HG03108 (cell line): ENCODE measurements around the gene ACAN.

Experiments used
- ATAC-seq: cut with Tn5 transposase; IDR thresholded peaks from one replicate; pipeline ENCODE4 v1.9.1; 2021; ENCODE audit warnings: moderate library complexity; ENCODE audit not compliant: unreplicated experiment

The ACAN gene

GRCh38 chr15:88800738-88801137 lies 2.5 kb upstream of the ACAN start:
- no peak for ATAC-seq

DNA sequence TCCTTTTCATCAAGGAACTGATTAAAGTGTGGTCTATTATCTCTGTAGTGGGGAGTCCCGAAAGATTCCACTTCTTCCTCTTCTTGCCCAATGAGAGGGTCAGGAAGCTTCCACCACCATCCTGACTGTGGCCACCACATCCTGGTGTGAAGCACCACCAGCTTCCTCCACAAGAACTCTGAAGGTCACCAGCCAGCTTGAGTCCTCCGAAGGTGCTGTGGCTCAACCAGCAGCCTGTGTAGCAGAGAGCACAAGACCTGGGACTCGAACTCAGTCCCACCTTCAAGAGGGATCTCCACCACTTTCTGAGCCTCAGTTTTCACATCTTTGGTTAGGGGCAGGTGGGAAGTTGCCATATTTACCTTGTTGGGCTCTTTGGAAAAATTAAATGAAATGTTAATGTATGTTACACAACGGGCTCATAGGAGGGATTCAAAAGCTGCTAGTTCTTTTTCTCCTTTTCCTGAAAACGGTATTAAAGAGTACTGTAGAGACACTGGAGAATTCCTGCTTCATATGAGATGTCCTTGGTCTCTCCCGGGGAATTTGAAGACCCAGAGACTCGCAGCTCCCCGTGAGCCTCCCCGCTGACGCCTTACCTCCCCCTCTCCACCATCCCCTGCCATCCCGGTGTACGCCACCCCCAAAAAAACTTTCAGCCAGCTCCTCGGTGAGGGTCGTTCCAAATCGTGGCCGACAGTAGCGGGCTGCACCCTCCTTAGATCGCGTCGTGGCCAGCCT lies 816 bp upstream of the ACAN start:
- no peak for ATAC-seq

GRCh38 chr15:88802991-88803240 lies 320 bp upstream of the ACAN start:
- no peak for ATAC-seq

GRCh38 chr15:88803920-88804247 lies 648 bp downstream of the ACAN start:
- no peak for ATAC-seq

- no peak for ATAC-seq
Observed at GRCh38 chr15:88804257-88804656, 1.0 kb downstream of the ACAN start.

DNA sequence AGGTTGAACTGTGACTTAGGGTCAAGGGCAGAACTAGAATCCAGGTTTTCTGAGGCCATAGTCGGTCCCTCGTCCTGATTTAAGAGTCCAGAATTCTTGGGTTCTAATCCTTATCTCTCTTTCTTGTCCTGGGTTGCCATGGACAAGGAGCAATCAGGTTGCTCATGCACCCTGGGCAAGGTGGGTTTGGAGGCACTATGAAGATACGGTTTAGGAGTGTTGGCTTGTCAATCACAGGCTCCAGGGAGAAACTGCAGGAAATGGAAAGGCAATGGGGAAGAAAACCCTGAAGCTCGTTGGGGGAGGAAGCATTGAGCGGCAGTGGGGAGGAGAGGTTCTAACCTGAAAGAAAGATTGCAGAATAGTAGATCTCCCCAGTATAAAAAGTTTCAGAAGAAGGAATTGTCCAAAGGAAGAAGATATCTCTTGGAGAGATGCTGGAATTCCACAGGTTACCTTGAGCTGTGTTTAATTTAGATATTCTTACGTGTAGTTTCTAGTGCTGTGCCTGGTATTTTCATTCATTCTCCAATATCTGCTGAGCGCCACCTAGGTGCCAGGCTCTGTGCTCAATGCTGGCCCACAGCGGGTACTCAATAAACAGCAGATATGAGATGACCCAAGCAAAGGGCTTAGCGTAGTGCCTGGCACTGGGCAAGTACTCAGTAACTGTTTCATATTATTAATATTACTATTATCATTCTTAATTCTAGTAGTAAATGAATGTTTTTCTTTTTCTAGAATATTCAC lies 2.0 kb downstream of the ACAN start:
- ATAC-seq: no peak

DNA sequence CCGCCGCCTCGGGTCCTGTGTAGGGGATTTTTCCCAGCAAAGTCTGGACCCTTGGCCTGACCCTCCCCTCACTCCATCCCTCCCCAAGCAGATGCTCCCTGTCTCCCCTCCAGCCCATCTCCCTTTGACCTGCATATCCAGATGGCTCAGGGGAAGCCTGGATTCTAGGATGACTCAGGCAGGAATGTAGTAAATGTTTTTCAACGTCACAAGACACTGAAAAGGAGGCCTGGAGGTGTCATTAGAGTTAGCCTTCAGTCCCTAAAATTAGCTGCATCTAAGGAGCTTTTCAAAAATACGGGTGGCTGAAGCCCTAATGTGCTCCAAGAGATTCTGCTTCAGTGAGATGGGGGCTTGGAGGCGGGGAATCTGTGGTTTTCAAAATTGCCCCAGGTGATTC lies 7.2 kb downstream of the ACAN start:
- no peak for ATAC-seq

DNA sequence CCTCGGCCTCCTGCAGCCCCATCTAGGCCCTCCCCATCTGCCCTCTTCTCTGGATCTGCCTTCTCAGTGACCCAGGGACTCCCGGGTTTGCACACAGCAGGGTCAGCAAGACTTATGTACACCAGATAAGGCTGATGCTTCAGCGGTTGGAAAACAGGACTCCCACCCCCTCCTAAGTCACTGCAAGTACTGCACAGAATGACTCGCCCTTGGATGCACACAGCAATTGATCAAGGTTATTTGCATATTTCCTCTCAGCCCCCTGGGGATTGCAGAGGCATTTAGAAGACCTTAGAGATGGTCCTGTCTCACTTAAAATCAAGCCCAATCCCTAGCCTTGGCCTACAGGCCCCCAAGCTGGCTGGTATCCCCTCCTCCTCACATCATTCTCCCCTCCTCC lies 8.9 kb downstream of the ACAN start:
- ATAC-seq: no peak

- ATAC-seq: no peak
Observed at GRCh38 chr15:88813960-88814359, 10.7 kb downstream of the ACAN start.

- no peak for ATAC-seq
Observed at GRCh38 chr15:88814393-88814792, 11.2 kb downstream of the ACAN start.

GRCh38 chr15:88818920-88819319 lies 15.7 kb downstream of the ACAN start:
- no peak for ATAC-seq

GRCh38 chr15:88821993-88822392 lies 18.8 kb downstream of the ACAN start:
- ATAC-seq: no peak

DNA sequence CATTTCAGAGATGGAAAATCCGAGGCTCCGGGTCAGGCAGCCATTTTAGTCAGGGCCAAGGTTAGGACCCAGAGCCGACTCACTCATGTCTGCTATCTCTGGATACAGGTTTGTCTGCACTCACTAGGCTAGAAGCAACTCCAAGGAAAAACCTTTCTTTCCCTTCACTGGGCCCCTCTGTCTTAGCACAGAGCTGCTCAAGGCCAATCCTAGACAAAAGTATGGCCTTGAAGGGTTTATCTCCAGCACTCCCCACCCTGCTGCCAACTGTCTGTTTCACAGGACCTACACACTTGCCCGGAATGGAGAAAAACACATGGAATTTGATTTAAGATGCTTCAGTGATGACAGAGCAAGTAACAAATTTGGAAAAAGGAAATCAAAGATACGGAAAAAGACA lies 25.6 kb downstream of the ACAN start:
- no peak for ATAC-seq

DNA sequence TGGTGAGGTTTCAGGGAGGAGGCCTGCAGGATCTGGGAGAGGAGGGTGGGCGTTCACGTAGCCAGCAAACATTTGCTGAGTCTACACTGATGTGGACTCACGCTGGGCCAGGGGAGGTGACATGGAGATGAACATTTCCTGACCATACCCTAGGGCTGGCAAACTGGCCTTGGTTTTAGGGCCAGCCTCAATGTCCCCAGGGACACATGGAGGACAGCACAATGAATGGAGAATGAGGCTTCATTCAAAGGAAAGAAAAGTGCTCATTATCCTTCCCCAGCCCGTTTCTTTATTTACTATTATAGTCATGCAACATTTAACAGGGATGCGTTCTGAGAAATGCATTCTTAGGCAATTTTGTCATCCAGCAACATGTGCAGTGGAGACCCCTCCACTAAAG lies 26.8 kb downstream of the ACAN start:
- no peak for ATAC-seq

- ATAC-seq: no peak
Observed at GRCh38 chr15:88832820-88833730, 29.8 kb downstream of the ACAN start.

- no peak for ATAC-seq
Observed at GRCh38 chr15:88833731-88834100, 30.5 kb downstream of the ACAN start.

- ATAC-seq: no peak
Observed at GRCh38 chr15:88834211-88834812, 31.1 kb downstream of the ACAN start.

DNA sequence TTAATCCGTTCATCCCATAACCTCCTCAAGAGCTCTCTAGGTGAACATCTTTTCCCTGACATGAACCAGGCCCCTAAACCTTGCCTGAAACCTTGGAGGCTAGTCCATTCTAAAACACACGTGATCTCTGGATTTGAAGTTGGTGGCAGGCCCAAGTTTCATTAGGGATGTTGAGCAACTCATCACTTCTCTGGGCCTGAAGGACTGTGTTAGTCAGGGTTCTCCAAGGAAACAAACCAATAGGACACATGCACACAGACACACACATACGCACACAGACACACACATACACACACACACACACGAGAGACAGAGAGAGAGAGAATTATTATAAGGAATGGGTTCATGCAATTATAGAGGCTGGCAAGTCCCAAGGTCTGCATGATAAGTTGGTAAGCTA lies 31.9 kb downstream of the ACAN start:
- ATAC-seq: no peak

GRCh38 chr15:88835646-88836045 lies 32.4 kb downstream of the ACAN start:
- ATAC-seq: no peak

- ATAC-seq: no peak
Observed at GRCh38 chr15:88838667-88839066, 35.4 kb downstream of the ACAN start.

GRCh38 chr15:88839146-88839545 lies 35.9 kb downstream of the ACAN start:
- ATAC-seq: no peak

DNA sequence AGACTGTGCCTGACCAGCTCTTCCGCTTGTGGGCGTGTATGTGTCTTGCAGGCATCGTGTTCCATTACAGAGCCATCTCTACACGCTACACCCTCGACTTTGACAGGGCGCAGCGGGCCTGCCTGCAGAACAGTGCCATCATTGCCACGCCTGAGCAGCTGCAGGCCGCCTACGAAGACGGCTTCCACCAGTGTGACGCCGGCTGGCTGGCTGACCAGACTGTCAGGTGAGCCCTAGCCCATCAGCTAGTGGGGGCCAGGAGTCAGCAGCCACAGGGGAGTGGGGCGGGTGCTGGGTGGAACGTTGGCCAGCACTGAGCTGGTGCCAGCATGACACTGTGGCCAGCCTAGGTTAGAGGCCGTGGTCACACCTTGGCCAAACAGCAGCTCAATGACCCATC lies 36.7 kb downstream of the ACAN start:
- no peak for ATAC-seq
